KG1 (cell line): Measurements from ENCODE around the gene AGMO.
"Not testable (repeated sequence)": the region's sequence is repeated elsewhere in the genome, so short reads cannot be mapped to it uniquely, and the experiment has no call there.

Source experiments
- DNase-seq: peaks from one replicate; lab custom pipeline; 2025; lab: John Stamatoyannopoulos, UW

Gene AGMO

GRCh38 chr7:15559416-15559928 lies 2.3 kb downstream of the AGMO start:
- no peak for DNase-seq

- no peak for DNase-seq
Observed at GRCh38 chr7:15558756-15559155, 3.1 kb downstream of the AGMO start.

GRCh38 chr7:15557686-15558085 lies 4.1 kb downstream of the AGMO start:
- no peak for DNase-seq

- DNase-seq = no peak
Observed at GRCh38 chr7:15557186-15557585, 4.6 kb downstream of the AGMO start.

GRCh38 chr7:15556339-15557105 lies 5.3 kb downstream of the AGMO start:
- no peak for DNase-seq

- DNase-seq = no peak
Observed at GRCh38 chr7:15555381-15555859, 6.4 kb downstream of the AGMO start.

- DNase-seq = no peak
Observed at GRCh38 chr7:15554744-15555143, 7.1 kb downstream of the AGMO start.

GRCh38 chr7:15554081-15554480 lies 7.7 kb downstream of the AGMO start:
- no peak for DNase-seq

- not testable (repeated sequence) for DNase-seq
Observed at GRCh38 chr7:15547320-15547719, 14.5 kb downstream of the AGMO start.

GRCh38 chr7:15546272-15546792 lies 15.5 kb downstream of the AGMO start:
- DNase-seq = no peak

- DNase-seq = no peak
Observed at GRCh38 chr7:15544050-15544449, 17.8 kb downstream of the AGMO start.

GRCh38 chr7:15543256-15543655 lies 18.6 kb downstream of the AGMO start:
- DNase-seq = no peak

GRCh38 chr7:15527648-15528047 lies 34.2 kb downstream of the AGMO start:
- DNase-seq = no peak

GRCh38 chr7:15525652-15526263 lies 36.1 kb downstream of the AGMO start:
- no peak for DNase-seq

GRCh38 chr7:15524077-15524476 lies 37.7 kb downstream of the AGMO start:
- DNase-seq = no peak

GRCh38 chr7:15517865-15518264 lies 44.0 kb downstream of the AGMO start:
- DNase-seq = not testable (repeated sequence)

- DNase-seq = no peak
Observed at GRCh38 chr7:15515252-15515651, 46.6 kb downstream of the AGMO start.

GRCh38 chr7:15508258-15508657 lies 53.6 kb downstream of the AGMO start:
- DNase-seq = no peak

GRCh38 chr7:15507708-15508107 lies 54.1 kb downstream of the AGMO start:
- no peak for DNase-seq

GRCh38 chr7:15507171-15507570 lies 54.6 kb downstream of the AGMO start:
- no peak for DNase-seq

- DNase-seq = no peak
Observed at GRCh38 chr7:15505761-15506160, 56.1 kb downstream of the AGMO start.

GRCh38 chr7:15504351-15504750 lies 57.5 kb downstream of the AGMO start:
- DNase-seq = no peak

GRCh38 chr7:15503603-15504290 lies 58.1 kb downstream of the AGMO start:
- DNase-seq = no peak
